ENCODE measurements around the gene ZNF384. TPM values are rescaled to one million over a fixed set of nuclear protein-coding genes. Genes with fewer than 3 reads are reported as not detected.

The ZNF384 gene
- total RNA-seq, 1 donor = 19.4 TPM

GRCh38 chr12:6650832-6651231 lies 38.3 kb downstream of the ZNF384 start:
- no peak overlapping the region for H3K4me3 ChIP-seq (ENCODE audit: low read depth, low read length)
- TF ChIP-seq CTCF (IDR thresholded peaks at IDR 0.05; ENCODE audit: insufficient read depth, low read depth, low read length) = no peak
- no peak for DNase-seq (ENCODE audit: low read depth)

- H3K4me3 ChIP-seq (ENCODE audit: low read depth, low read length) = peak within 1 kb of the TSS; percentile 49
- peak; percentile 57 for DNase-seq (ENCODE audit: low read depth)
- TF ChIP-seq CTCF (IDR thresholded peaks at IDR 0.05; ENCODE audit: insufficient read depth, low read depth, low read length) = no peak
These were observed 42.0 kb downstream of the ZNF384 start, which contains the start of gene ACRBP for GRCh38 chr12:6647083-6647604. TSS of gene ACRBP (minus strand) at chr12:6647432. CDS start at chr12:6647366, 66 bp downstream.

- no peak for DNase-seq (ENCODE audit: low read depth)
- peak overlapping the region; percentile 49 for H3K4me3 ChIP-seq (ENCODE audit: low read depth, low read length)
- no peak for TF ChIP-seq CTCF (IDR thresholded peaks at IDR 0.05; ENCODE audit: insufficient read depth, low read depth, low read length)
These were observed 42.7 kb downstream of the ZNF384 start for GRCh38 chr12:6646276-6647082.

- H3K4me3 ChIP-seq (ENCODE audit: low read depth, low read length) = no peak overlapping the region
- no peak for DNase-seq (ENCODE audit: low read depth)
- peak; percentile 40 for TF ChIP-seq CTCF (IDR thresholded peaks at IDR 0.05; ENCODE audit: insufficient read depth, low read depth, low read length)
These were observed 44.3 kb downstream of the ZNF384 start for GRCh38 chr12:6644903-6645302.

GRCh38 chr12:6644257-6644596 lies 44.9 kb downstream of the ZNF384 start:
- TF ChIP-seq CTCF (IDR thresholded peaks at IDR 0.05; ENCODE audit: insufficient read depth, low read depth, low read length) = no peak
- H3K4me3 ChIP-seq (ENCODE audit: low read depth, low read length) = no peak overlapping the region
- no peak for DNase-seq (ENCODE audit: low read depth)

- no peak for TF ChIP-seq CTCF (IDR thresholded peaks at IDR 0.05; ENCODE audit: insufficient read depth, low read depth, low read length)
- H3K4me3 ChIP-seq (ENCODE audit: low read depth, low read length) = no peak overlapping the region
- DNase-seq (ENCODE audit: low read depth) = no peak
These were observed 45.5 kb downstream of the ZNF384 start for GRCh38 chr12:6643569-6644256.
